ENCODE data around the gene LYAR. TPM values are rescaled to one million over a fixed set of nuclear protein-coding genes. Genes with fewer than 3 reads are reported as not detected.

Gene LYAR
- total RNA-seq, 1 donor, result 4.0 TPM

DNA sequence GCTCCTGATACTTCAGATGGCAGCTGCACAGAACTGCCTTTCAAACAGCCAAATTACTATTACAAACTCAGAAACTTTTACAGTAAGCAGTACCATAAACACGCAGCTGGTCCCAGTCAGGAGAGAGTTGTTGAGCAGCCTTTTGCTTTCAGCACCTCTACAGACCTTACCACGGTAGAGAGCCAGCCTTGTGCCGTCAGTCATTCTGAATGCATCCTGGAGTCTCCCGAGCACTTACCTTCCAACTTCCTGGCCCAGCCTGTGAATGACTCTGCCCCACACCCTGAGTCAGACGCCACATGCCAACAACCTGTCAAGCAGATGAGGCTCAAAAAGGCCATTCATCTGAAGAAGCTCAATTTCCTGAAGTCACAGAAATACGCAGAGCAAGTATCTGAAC is 12.5 kb upstream of the LYAR start:
- no peak overlapping the region for H3K4me3 ChIP-seq (ENCODE audit: insufficient read depth, low read length)
- no peak overlapping the region for H3K27ac ChIP-seq (ENCODE audit: low read depth, low read length)
- H3K79me2 ChIP-seq (ENCODE audit: insufficient read depth, low read length), result peaks cover 34% of the 10 kb centered on the region
- H4K20me1 ChIP-seq (ENCODE audit: insufficient read depth, low read length), result peaks cover 15% of the 10 kb centered on the region
- H2AFZ ChIP-seq (ENCODE audit: low read length), result no peak overlapping the region
- H3K4me1 ChIP-seq (ENCODE audit: insufficient read depth, low read length), result no peaks in the 10 kb centered on the region
- no peaks in the 10 kb centered on the region for H3K9me3 ChIP-seq (ENCODE audit: low read depth, low read length)
- H3K4me2 ChIP-seq (ENCODE audit: insufficient read depth, low read length), result no peak overlapping the region
- no peaks in the 10 kb centered on the region for H3K27me3 ChIP-seq (ENCODE audit: insufficient read depth, low read length)
- peaks cover 12% of the 10 kb centered on the region for H3K36me3 ChIP-seq (ENCODE audit: insufficient read depth, low read length)
- TF ChIP-seq, protein P1, sequence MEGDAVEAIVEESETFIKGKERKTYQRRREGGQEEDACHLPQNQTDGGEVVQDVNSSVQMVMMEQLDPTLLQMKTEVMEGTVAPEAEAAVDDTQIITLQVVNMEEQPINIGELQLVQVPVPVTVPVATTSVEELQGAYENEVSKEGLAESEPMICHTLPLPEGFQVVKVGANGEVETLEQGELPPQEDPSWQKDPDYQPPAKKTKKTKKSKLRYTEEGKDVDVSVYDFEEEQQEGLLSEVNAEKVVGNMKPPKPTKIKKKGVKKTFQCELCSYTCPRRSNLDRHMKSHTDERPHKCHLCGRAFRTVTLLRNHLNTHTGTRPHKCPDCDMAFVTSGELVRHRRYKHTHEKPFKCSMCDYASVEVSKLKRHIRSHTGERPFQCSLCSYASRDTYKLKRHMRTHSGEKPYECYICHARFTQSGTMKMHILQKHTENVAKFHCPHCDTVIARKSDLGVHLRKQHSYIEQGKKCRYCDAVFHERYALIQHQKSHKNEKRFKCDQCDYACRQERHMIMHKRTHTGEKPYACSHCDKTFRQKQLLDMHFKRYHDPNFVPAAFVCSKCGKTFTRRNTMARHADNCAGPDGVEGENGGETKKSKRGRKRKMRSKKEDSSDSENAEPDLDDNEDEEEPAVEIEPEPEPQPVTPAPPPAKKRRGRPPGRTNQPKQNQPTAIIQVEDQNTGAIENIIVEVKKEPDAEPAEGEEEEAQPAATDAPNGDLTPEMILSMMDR (IDR thresholded peaks at IDR 0.05; ENCODE audit: extremely low read depth, low read depth, low read length), result no peak
- no peak for DNase-seq (ENCODE audit: insufficient read length, low spot score, missing footprints)

- no peaks in the 10 kb centered on the region for H3K4me1 ChIP-seq (ENCODE audit: insufficient read depth, low read length)
- H3K4me3 ChIP-seq (ENCODE audit: insufficient read depth, low read length), result no peak overlapping the region
- TF ChIP-seq, protein P1 (IDR thresholded peaks at IDR 0.05; ENCODE audit: extremely low read depth, low read depth, low read length), result no peak
- H3K79me2 ChIP-seq (ENCODE audit: insufficient read depth, low read length), result peaks cover 34% of the 10 kb centered on the region
- DNase-seq (ENCODE audit: insufficient read length, low spot score, missing footprints), result no peak
- no peak overlapping the region for H3K27ac ChIP-seq (ENCODE audit: low read depth, low read length)
- H3K9me3 ChIP-seq (ENCODE audit: low read depth, low read length), result no peaks in the 10 kb centered on the region
- no peak overlapping the region for H3K4me2 ChIP-seq (ENCODE audit: insufficient read depth, low read length)
- no peak overlapping the region for H2AFZ ChIP-seq (ENCODE audit: low read length)
- peaks cover 16% of the 10 kb centered on the region for H4K20me1 ChIP-seq (ENCODE audit: insufficient read depth, low read length)
- peaks cover 12% of the 10 kb centered on the region for H3K36me3 ChIP-seq (ENCODE audit: insufficient read depth, low read length)
- no peaks in the 10 kb centered on the region for H3K27me3 ChIP-seq (ENCODE audit: insufficient read depth, low read length)
Observed at GRCh38 chr4:4302001-4302400, 12.0 kb upstream of the LYAR start.

DNA sequence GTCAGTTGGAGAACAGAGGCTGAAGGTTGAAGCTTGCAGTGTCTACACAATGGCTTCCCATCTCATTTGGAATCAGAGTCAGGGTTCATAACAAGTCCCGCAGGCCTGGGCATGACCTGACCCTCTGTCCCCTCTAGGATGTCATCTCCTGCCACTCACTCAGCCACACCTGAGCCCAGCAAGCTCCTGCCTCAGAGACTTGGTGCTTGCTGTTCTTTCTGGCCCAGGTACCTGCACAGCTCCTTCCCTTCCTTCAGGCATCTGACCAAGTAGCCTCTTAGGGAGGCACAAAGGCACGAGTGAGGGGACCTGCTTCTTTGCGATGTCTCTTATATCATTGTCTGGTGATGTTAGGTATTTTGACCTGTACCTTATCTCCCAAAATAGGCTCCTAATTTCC is 9.1 kb upstream of the LYAR start:
- H3K4me1 ChIP-seq (ENCODE audit: insufficient read depth, low read length), result no peaks in the 10 kb centered on the region
- DNase-seq (ENCODE audit: insufficient read length, low spot score, missing footprints), result no peak
- no peaks in the 10 kb centered on the region for H3K9me3 ChIP-seq (ENCODE audit: low read depth, low read length)
- H4K20me1 ChIP-seq (ENCODE audit: insufficient read depth, low read length), result peaks cover 27% of the 10 kb centered on the region
- H3K27ac ChIP-seq (ENCODE audit: low read depth, low read length), result no peak overlapping the region
- H2AFZ ChIP-seq (ENCODE audit: low read length), result no peak overlapping the region
- no peak overlapping the region for H3K4me3 ChIP-seq (ENCODE audit: insufficient read depth, low read length)
- H3K27me3 ChIP-seq (ENCODE audit: insufficient read depth, low read length), result no peaks in the 10 kb centered on the region
- peaks cover 12% of the 10 kb centered on the region for H3K36me3 ChIP-seq (ENCODE audit: insufficient read depth, low read length)
- TF ChIP-seq, protein P1 (IDR thresholded peaks at IDR 0.05; ENCODE audit: extremely low read depth, low read depth, low read length), result no peak
- no peak overlapping the region for H3K4me2 ChIP-seq (ENCODE audit: insufficient read depth, low read length)
- peaks cover 56% of the 10 kb centered on the region for H3K79me2 ChIP-seq (ENCODE audit: insufficient read depth, low read length)

- peaks cover 82% of the 10 kb centered on the region for H3K79me2 ChIP-seq (ENCODE audit: insufficient read depth, low read length)
- H4K20me1 ChIP-seq (ENCODE audit: insufficient read depth, low read length), result peaks cover 44% of the 10 kb centered on the region
Observed at GRCh38 chr4:4296283-4296846, 6.4 kb upstream of the LYAR start.

More at GRCh38 chr4:4296283-4296846, 6.4 kb upstream of the LYAR start:
- no peaks in the 10 kb centered on the region for H3K27me3 ChIP-seq (ENCODE audit: insufficient read depth, low read length)
- H2AFZ ChIP-seq (ENCODE audit: low read length), result no peak overlapping the region
- H3K4me3 ChIP-seq (ENCODE audit: insufficient read depth, low read length), result no peak overlapping the region
- no peak for DNase-seq (ENCODE audit: insufficient read length, low spot score, missing footprints)
- TF ChIP-seq, protein P1 (IDR thresholded peaks at IDR 0.05; ENCODE audit: extremely low read depth, low read depth, low read length), result no peak
- no peaks in the 10 kb centered on the region for H3K9me3 ChIP-seq (ENCODE audit: low read depth, low read length)
- H3K4me2 ChIP-seq (ENCODE audit: insufficient read depth, low read length), result no peak overlapping the region
- H3K27ac ChIP-seq (ENCODE audit: low read depth, low read length), result no peak overlapping the region
- peaks cover 2% of the 10 kb centered on the region for H3K4me1 ChIP-seq (ENCODE audit: insufficient read depth, low read length)
- no peaks in the 10 kb centered on the region for H3K36me3 ChIP-seq (ENCODE audit: insufficient read depth, low read length)
